ENCODE data around the gene PRSS50.

The PRSS50 gene

GRCh38 chr3:46724424-46724823 is 6.8 kb upstream of the PRSS50 start:
- no peak for DNase-seq

GRCh38 chr3:46722443-46722842 is 4.8 kb upstream of the PRSS50 start:
- DNase-seq: no peak

GRCh38 chr3:46721009-46721408 is 3.3 kb upstream of the PRSS50 start:
- DNase-seq: no peak

- DNase-seq: no peak
These were observed 2.1 kb upstream of the PRSS50 start for GRCh38 chr3:46719735-46720271.

- no peak for DNase-seq
These were observed 1.4 kb upstream of the PRSS50 start for GRCh38 chr3:46719044-46719565.

GRCh38 chr3:46716461-46717441 is 918 bp downstream of the PRSS50 start:
- DNase-seq: no peak

- no peak for DNase-seq
These were observed 2.0 kb downstream of the PRSS50 start for GRCh38 chr3:46715507-46716175.

- DNase-seq: no peak
These were observed 2.8 kb downstream of the PRSS50 start for GRCh38 chr3:46714728-46715506.

- no peak for DNase-seq
These were observed 3.6 kb downstream of the PRSS50 start for GRCh38 chr3:46713898-46714552.

GRCh38 chr3:46713050-46713897 is 4.4 kb downstream of the PRSS50 start:
- DNase-seq: no peak

- no peak for DNase-seq
These were observed 5.2 kb downstream of the PRSS50 start for GRCh38 chr3:46712191-46713049.

- DNase-seq: no peak
These were observed 5.9 kb downstream of the PRSS50 start for GRCh38 chr3:46711760-46712159.

GRCh38 chr3:46711305-46711704 is 6.4 kb downstream of the PRSS50 start:
- no peak for DNase-seq

GRCh38 chr3:46710671-46711295 is 6.9 kb downstream of the PRSS50 start:
- no peak for DNase-seq

- DNase-seq: no peak
These were observed 7.4 kb downstream of the PRSS50 start for GRCh38 chr3:46710229-46710628.

GRCh38 chr3:46709721-46710120 is 7.9 kb downstream of the PRSS50 start:
- DNase-seq: no peak

GRCh38 chr3:46709157-46709654 is 8.5 kb downstream of the PRSS50 start:
- DNase-seq: no peak

- no peak for DNase-seq
These were observed 9.1 kb downstream of the PRSS50 start for GRCh38 chr3:46708401-46709156.

GRCh38 chr3:46707601-46708011 is 10.1 kb downstream of the PRSS50 start:
- DNase-seq: no peak
